Measurements from ENCODE around the gene BMERB1. TPM values are rescaled to one million over a fixed set of nuclear protein-coding genes. Genes with fewer than 3 reads are reported as not detected.

Gene BMERB1
- total RNA-seq, 3 donors from 2014 or later: 25.3 to 77.8 (median 38.7) TPM

GRCh38 chr16:15631730-15632409 is 197.5 kb downstream of the BMERB1 start:
- H3K4me3 ChIP-seq: no peak overlapping the region
- TF ChIP-seq POLR2AphosphoS5 (IDR thresholded peaks at IDR 0.05) (no peak), CTCF (IDR thresholded peaks at IDR 0.05) (no peak), POLR2A (IDR thresholded peaks at IDR 0.05) (no peak)
- DNase-seq (ENCODE audit: low spot score in 2 of 2): no peak
- no peaks in the 10 kb centered on the region for H3K4me1 ChIP-seq
- no peaks in the 10 kb centered on the region for H3K36me3 ChIP-seq
- H3K9me3 ChIP-seq: no peaks in the 10 kb centered on the region
- no peaks in the 10 kb centered on the region for H3K27me3 ChIP-seq
- intact Hi-C loops (cut with DNase I; ENCODE audit: low total_unique reads): no loop called here
- no peak overlapping the region for H3K27ac ChIP-seq

GRCh38 chr16:15635926-15636325 is 201.5 kb downstream of the BMERB1 start:
- intact Hi-C loops (cut with DNase I; ENCODE audit: low total_unique reads): no loop called here
- no peaks in the 10 kb centered on the region for H3K4me1 ChIP-seq
- H3K27me3 ChIP-seq: no peaks in the 10 kb centered on the region
- H3K9me3 ChIP-seq: no peaks in the 10 kb centered on the region
- H3K27ac ChIP-seq: no peak overlapping the region
- TF ChIP-seq POLR2AphosphoS5 (IDR thresholded peaks at IDR 0.05) (no peak), CTCF (IDR thresholded peaks at IDR 0.05) (no peak), POLR2A (IDR thresholded peaks at IDR 0.05) (no peak)
- H3K36me3 ChIP-seq: no peaks in the 10 kb centered on the region
- no peak for DNase-seq (ENCODE audit: low spot score in 2 of 2)
- H3K4me3 ChIP-seq: no peak overlapping the region

GRCh38 chr16:15636392-15636873 is 202.0 kb downstream of the BMERB1 start:
- TF ChIP-seq POLR2A (IDR thresholded peaks at IDR 0.05) (no peak), CTCF (IDR thresholded peaks at IDR 0.05) (no peak), POLR2AphosphoS5 (IDR thresholded peaks at IDR 0.05) (no peak)
- Histone ChIP-seq H3K9me3 (no peaks in the 10 kb centered on the region), H3K4me1 (no peaks in the 10 kb centered on the region), H3K36me3 (no peaks in the 10 kb centered on the region), H3K27me3 (no peaks in the 10 kb centered on the region), H3K27ac (no peak overlapping the region), H3K4me3 (no peak overlapping the region)
- intact Hi-C loops (cut with DNase I; ENCODE audit: low total_unique reads): no loop called here
- no peak for DNase-seq (ENCODE audit: low spot score in 2 of 2)

Other genes starting within 250 kb of the BMERB1 start
- 10 to 100 TPM in 1 of 3 donors, 1 to 10 TPM in 2; 6.0 to 19.0 (median 7.2) TPM for gene NPIPA5, start 56.3 kb upstream of the BMERB1 start, total RNA-seq
- gene MPV17L, start 38.8 kb upstream of the BMERB1 start, total RNA-seq: 10 to 100 TPM; 12.1 to 41.4 (median 19.5) TPM
- 10 to 100 TPM; 42.9 to 49.3 (median 47.5) TPM for gene MARF1, start 208.6 kb downstream of the BMERB1 start, total RNA-seq
- 10 to 100 TPM; 19.0 to 34.7 (median 34.1) TPM for gene NDE1, start 215.7 kb downstream of the BMERB1 start, total RNA-seq